SK-MEL-5 (cell line): ENCODE results near the gene MEIKIN. TPM values are rescaled to one million over a fixed set of nuclear protein-coding genes. Genes with fewer than 3 reads are reported as not detected.

Source experiments
- DNase-seq: peaks from one replicate; pipeline ENCODE4 v3.0.0-alpha.2; 2016; ENCODE audit warnings: low read depth, low spot score
- in situ Hi-C: cut with HindIII; loops from 2 replicates; pipeline ENCODE4 v1.10.0; 2016; ENCODE audit warnings: low sequenced_read_pairs, high pct_unique_total_duplicates, low pct_unique_long_range_greater_than_20kb
- total RNA-seq: library from RNA; depleted of rRNA; stranded (reverse); fragments of >200 nt; shearing (Covaris generic); gene quantifications from 2 replicates; pipeline ENCODE4 v1.2.3, GENCODE V29; 2014

The MEIKIN gene
- total RNA-seq, 1 experiment from 2014 or later, result not detected

DNA sequence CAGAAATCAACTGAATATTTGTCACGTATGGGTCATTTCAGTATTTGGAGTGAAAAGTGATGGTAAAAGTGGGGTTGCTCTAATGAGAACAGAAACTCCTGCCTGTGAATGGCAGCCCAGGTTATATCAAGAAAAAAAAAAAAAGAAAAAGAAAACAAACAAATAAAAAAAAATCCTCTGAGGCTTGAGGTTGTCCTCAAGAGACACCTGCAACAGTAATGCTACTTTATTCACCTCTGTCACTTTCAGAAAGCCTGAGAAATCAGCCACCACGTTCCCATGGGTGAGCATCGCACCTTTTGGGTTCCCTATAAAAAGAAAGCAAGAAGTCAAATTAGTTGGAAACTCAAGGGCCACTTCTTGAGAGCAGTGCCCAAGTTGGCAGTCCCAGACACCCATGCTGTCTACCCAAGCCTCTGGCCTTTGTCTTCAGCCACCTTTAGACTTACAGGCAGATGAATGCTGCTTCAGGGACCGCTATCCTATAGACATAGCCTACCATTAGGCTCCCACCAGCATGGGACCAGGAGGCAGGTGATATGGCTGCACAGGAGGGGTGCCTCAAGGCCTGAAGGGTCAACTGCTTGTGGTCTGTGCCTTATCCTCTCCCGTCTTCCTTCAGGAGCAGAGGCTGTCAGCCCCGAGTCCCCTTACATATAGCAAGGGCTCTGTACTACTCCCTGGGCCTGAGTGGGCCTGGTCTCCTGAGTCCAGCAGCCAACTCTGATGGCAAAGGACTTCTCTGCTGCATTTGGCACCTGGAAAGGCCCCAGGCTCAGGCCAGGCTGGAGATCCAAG lies 31.1 kb upstream of the MEIKIN start:
- in situ Hi-C loops, result no loop called here
- DNase-seq, result no peak

DNA sequence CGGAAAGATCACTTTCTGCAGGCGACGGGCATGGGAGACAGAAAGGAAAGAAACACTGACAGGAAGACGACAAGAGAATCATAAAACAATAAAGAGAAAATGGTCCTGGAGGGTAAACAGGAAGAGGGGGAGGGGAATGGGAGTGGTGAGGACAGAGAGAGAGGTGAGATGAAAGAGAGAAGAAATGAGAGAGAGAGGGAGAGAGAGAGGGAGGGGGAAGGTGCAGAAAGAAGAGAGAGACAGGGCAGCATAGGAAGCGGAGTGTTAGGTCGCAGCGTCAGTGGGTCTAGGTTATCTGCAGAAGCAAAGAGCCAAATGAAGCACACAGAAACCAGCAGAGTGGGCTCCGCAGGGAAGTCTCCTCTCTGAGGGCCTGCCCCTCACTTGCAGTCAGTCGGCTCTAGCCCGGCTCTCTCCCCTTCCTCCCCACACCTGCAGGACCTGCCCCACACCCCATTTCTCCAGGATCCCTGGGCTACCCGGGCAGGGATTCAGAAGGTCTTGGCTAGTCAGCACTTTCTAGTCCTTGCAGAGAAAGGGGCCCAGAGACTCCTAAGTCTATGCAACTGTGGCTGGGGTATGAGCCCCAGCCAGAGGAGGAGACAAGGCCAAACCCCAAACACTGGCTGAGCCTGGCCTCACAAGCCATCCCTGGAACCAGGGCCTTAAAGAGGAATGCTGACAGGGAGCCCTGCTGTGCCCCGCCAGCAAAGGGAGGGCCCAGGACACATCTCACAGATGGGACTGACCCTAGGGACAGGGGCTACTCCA lies 29.7 kb upstream of the MEIKIN start:
- in situ Hi-C loops, result no loop called here

GRCh38 chr5:131974622-131974955 lies 29.1 kb upstream of the MEIKIN start:
- in situ Hi-C loops, result no loop called here
- no peak for DNase-seq

More for the DNA sequence above, 29.7 kb upstream of the MEIKIN start:
- no peak for DNase-seq

GRCh38 chr5:131974016-131974415 lies 28.6 kb upstream of the MEIKIN start:
- in situ Hi-C loops, result no loop called here
- DNase-seq, result no peak

- in situ Hi-C loops, result no loop called here
- no peak for DNase-seq
Observed at GRCh38 chr5:131973089-131973712, 27.7 kb upstream of the MEIKIN start.

- no peak for DNase-seq
- in situ Hi-C loops, result no loop called here
Observed at GRCh38 chr5:131968396-131968954, 23.0 kb upstream of the MEIKIN start.

GRCh38 chr5:131966551-131966950 lies 21.1 kb upstream of the MEIKIN start:
- in situ Hi-C loops, result no loop called here
- DNase-seq, result no peak

- no peak for DNase-seq
- in situ Hi-C loops, result no loop called here
Observed at GRCh38 chr5:131965826-131966415, 20.5 kb upstream of the MEIKIN start.

DNA sequence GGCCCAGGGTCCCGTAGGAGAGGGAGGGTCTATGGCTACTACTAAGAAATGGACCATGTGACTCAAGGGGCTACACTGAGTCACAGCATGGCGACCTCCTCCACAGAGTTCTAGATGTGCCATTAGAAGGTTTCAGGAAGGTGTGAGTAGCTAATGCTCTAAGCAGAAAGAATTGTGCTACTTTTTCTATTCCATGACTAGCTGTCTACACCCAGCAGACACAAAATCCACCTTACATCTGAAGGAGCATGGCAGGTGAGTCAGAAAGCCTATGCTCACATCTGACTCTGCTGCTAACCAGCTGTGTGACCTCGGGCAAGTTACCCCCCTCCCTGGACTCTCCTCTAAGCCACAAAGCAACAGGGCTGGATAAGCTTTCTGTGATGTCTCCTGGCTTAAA lies 14.4 kb upstream of the MEIKIN start:
- DNase-seq, result no peak
- in situ Hi-C loops, result no loop called here

DNA sequence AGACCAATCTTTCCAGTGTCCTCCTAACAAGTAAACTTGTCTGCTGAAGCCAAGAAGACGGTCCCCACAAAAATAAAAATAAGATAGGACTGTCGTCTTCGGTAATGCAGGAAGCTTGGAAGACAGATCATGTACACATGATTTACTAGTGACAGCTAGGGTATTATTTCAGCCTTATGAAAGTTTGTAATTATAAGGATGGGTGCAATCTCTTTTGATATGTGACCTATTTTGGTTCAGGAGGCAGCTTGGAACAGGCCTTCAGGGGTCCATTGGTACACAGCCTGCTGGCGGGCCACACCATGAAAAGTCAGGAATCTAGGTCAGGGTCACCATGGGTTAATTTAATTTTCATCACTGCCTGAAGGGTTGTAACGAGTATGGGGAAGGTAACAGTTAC lies 13.7 kb upstream of the MEIKIN start:
- in situ Hi-C loops, result no loop called here
- no peak for DNase-seq

GRCh38 chr5:131957721-131958441 lies 12.4 kb upstream of the MEIKIN start:
- in situ Hi-C loops, result no loop called here
- DNase-seq, result no peak

- DNase-seq, result no peak
- in situ Hi-C loops, result no loop called here
Observed at GRCh38 chr5:131953969-131954368, 8.5 kb upstream of the MEIKIN start.

DNA sequence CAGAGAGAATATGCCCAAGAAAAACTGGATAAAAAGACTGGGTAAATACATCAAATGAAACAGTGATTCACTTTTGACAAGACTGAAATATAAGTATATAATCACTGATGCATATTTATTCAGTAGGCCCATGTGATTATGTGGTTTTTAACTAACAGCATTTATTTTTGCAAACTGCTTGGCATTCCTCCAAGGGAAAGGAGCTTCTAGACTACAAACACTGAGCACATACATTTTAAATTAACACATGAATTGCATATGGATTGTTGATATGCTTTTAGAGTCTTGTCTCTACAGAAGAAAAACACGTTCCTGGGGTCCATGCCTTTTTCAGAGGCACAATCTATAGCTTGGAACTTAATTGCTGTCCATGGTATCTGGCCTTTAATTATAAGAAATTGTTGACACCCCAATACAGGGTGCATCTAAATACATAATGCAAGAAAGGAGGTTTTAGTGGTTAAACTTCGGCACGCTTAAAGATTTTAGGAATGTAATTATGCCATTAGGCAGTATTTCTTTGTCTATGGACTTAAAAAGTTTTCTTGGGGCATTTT lies 6.9 kb upstream of the MEIKIN start:
- DNase-seq, result no peak
- in situ Hi-C loops, result no loop called here

DNA sequence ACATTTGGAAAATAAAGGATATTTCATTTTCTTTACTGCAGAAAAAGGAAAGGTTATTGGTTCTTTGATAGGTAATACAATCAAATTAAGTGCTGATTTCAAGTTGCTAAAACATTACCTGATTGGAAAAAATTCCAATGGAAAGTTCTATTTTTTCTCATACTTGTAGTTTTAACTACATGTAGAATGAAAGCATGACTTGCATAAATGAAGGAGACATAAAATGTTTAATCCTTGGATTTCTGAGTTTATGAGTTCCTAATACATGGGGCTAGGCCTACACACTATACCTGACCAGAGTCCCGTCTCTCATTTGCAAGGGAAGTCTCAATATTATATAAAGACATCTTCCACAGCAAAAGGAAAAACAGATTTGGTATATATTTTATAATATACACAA lies 5.2 kb upstream of the MEIKIN start:
- in situ Hi-C loops, result no loop called here
- no peak for DNase-seq

GRCh38 chr5:131947445-131947844 lies 2.0 kb upstream of the MEIKIN start:
- DNase-seq, result no peak
- in situ Hi-C loops, result no loop called here

DNA sequence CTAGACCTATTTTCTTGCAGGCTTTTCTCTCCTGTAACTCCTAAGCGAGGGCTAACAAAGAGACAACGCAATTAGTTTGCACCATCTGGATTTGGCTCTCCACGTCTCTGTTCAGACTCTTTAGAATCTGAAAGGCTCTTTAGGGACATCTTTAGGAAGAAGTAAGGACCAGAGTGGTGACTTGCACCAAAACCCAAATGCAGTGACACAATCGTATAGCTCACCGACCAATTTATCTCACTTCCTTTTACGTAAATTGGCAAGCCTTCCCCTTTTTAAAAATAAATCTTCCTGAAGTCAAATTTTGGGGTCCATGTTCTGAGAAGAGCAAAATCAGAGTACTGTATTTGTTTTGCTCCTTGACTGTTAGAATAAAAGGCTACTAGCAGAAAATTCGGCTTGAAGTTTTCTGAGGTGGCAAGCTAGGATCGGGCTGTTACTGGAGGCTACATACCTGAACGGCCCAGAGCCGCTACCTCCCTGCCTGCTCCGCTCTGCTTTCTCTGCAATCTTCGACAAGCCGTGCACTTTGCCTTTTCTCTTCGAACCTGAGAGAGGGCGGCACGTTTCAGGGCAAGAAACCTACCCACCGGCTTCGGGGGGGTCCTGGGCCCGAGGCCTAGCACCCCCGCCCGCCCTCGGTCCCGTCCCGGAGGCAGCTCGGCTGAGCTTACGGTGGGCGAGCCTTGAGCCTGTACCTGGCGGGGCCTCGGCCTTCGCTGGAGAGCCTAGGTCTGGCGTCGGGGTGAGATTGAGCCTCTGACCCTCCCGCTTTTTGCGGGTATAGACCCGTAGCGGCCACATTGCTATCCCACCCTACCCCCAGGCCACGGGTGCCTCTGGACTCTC lies 537 bp downstream of the MEIKIN start:
- in situ Hi-C loops, result no loop called here
- DNase-seq, result no peak
